HL-60 (cell line): ENCODE results near the gene LRRC32.

ENCODE experiments used
- DNase-seq, 2 experiments: peaks; one replicate each; pipeline ENCODE4 v3.0.0-alpha.2; 2010 to 2020; ENCODE audit warnings: low read depth in 1 of 2, low spot score in 1 of 2
- H3K27ac ChIP-seq: fragments of 250-450 bp; sonication (Bioruptor Pico); replicated peaks from 2 replicates; pipeline ENCODE4 v1.5.1; 2020; ENCODE audit warnings: mild to moderate bottlenecking, moderate library complexity
- H3K27me3 ChIP-seq: fragments of 250-450 bp; sonication (Bioruptor Pico); 2 replicates; pipeline ENCODE4 v1.5.1; 2021; ENCODE audit warnings: mild to moderate bottlenecking, moderate library complexity; ENCODE audit not compliant: insufficient read depth, poor library complexity, severe bottlenecking
- H3K4me3 ChIP-seq: replicated peaks from 2 replicates; pipeline ENCODE4 v1.5.1; 2011; ENCODE audit warnings: mild to moderate bottlenecking, control low read depth, low read length; ENCODE audit not compliant: insufficient read depth
- GABPA ChIP-seq: IDR thresholded peaks from 2 replicates; pipeline ENCODE4 v1.6.1; 2012; ENCODE audit warnings: low read depth
- POLR2AphosphoS5 ChIP-seq: IDR thresholded peaks from 2 replicates; pipeline ENCODE4 v1.6.1; 2012; ENCODE audit warnings: low read depth
- SPI1 ChIP-seq: IDR thresholded peaks from 2 replicates; pipeline ENCODE4 v1.6.1; 2012; ENCODE audit warnings: low read depth, mild to moderate bottlenecking, borderline replicate concordance
- TF ChIP-seq, protein P1 (sequence below): IDR thresholded peaks from one replicate; pipeline ENCODE4 v1.5.1; 2011; ENCODE audit warnings: low read length, control low read depth, inconsistent platforms; ENCODE audit not compliant: insufficient read depth
- TF ChIP-seq, protein P2 (sequence below): IDR thresholded peaks from 2 replicates; pipeline ENCODE4 v1.6.1; 2012; ENCODE audit warnings: low read depth; ENCODE audit not compliant: insufficient replicate concordance

The LRRC32 gene

DNA sequence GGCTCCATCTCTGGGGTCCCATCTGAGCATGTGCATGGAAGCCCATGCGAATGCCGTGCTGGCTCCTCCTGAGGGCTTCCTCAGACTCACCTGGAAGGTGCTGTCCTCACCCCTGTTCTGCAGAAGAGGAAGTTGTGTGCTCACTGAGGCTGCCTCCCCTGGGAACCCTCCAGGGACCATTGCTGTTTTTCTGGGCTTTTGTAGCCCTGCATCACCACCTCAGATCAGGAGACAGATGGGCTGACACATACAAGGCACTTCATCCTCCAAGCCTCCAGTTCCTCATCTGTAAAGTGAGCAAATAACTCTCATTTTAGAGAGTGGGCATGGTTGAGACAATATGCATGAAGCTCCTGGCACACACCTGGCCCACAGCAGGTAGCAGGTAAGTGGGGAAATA, 12.1 kb upstream of the LRRC32 start:
- H3K27me3 ChIP-seq: no peaks in the 10 kb centered on the region
- no peak overlapping the region for H3K27ac ChIP-seq

DNA sequence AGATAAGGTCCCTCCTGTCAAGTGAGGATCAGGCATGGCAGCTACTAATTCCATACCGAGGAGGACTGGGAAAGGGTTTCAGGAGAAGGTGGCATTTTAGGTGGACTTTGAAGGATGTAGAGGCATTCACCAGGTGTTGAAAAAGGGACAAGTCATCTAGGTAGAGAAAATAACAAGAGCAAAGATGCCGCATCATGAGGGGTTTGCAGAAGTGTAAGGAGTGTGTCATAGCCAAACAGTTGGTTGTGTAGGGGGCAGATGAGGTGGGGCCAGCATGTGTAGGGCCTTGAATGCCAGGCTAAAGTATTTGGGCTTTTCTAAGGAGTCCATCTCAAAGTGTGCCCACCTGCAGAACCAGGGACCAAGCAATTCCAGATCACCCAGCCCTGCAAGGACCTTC, 11.6 kb upstream of the LRRC32 start:
- H3K27ac ChIP-seq: no peak overlapping the region
- no peak for DNase-seq
- TF ChIP-seq SPI1: no peak
- TF ChIP-seq, protein P1, sequence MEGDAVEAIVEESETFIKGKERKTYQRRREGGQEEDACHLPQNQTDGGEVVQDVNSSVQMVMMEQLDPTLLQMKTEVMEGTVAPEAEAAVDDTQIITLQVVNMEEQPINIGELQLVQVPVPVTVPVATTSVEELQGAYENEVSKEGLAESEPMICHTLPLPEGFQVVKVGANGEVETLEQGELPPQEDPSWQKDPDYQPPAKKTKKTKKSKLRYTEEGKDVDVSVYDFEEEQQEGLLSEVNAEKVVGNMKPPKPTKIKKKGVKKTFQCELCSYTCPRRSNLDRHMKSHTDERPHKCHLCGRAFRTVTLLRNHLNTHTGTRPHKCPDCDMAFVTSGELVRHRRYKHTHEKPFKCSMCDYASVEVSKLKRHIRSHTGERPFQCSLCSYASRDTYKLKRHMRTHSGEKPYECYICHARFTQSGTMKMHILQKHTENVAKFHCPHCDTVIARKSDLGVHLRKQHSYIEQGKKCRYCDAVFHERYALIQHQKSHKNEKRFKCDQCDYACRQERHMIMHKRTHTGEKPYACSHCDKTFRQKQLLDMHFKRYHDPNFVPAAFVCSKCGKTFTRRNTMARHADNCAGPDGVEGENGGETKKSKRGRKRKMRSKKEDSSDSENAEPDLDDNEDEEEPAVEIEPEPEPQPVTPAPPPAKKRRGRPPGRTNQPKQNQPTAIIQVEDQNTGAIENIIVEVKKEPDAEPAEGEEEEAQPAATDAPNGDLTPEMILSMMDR: no peak
- no peak for TF ChIP-seq GABPA
- TF ChIP-seq, protein P2, sequence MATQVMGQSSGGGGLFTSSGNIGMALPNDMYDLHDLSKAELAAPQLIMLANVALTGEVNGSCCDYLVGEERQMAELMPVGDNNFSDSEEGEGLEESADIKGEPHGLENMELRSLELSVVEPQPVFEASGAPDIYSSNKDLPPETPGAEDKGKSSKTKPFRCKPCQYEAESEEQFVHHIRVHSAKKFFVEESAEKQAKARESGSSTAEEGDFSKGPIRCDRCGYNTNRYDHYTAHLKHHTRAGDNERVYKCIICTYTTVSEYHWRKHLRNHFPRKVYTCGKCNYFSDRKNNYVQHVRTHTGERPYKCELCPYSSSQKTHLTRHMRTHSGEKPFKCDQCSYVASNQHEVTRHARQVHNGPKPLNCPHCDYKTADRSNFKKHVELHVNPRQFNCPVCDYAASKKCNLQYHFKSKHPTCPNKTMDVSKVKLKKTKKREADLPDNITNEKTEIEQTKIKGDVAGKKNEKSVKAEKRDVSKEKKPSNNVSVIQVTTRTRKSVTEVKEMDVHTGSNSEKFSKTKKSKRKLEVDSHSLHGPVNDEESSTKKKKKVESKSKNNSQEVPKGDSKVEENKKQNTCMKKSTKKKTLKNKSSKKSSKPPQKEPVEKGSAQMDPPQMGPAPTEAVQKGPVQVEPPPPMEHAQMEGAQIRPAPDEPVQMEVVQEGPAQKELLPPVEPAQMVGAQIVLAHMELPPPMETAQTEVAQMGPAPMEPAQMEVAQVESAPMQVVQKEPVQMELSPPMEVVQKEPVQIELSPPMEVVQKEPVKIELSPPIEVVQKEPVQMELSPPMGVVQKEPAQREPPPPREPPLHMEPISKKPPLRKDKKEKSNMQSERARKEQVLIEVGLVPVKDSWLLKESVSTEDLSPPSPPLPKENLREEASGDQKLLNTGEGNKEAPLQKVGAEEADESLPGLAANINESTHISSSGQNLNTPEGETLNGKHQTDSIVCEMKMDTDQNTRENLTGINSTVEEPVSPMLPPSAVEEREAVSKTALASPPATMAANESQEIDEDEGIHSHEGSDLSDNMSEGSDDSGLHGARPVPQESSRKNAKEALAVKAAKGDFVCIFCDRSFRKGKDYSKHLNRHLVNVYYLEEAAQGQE: no peak
- no peak for TF ChIP-seq POLR2AphosphoS5
- H3K27me3 ChIP-seq: no peaks in the 10 kb centered on the region
- H3K4me3 ChIP-seq: no peak overlapping the region

More for the DNA sequence above, 12.1 kb upstream of the LRRC32 start:
- TF ChIP-seq, protein P2: no peak
- TF ChIP-seq, protein P1: no peak
- TF ChIP-seq GABPA (no peak), POLR2AphosphoS5 (no peak), SPI1 (no peak)
- no peak overlapping the region for H3K4me3 ChIP-seq
- DNase-seq: no peak

DNA sequence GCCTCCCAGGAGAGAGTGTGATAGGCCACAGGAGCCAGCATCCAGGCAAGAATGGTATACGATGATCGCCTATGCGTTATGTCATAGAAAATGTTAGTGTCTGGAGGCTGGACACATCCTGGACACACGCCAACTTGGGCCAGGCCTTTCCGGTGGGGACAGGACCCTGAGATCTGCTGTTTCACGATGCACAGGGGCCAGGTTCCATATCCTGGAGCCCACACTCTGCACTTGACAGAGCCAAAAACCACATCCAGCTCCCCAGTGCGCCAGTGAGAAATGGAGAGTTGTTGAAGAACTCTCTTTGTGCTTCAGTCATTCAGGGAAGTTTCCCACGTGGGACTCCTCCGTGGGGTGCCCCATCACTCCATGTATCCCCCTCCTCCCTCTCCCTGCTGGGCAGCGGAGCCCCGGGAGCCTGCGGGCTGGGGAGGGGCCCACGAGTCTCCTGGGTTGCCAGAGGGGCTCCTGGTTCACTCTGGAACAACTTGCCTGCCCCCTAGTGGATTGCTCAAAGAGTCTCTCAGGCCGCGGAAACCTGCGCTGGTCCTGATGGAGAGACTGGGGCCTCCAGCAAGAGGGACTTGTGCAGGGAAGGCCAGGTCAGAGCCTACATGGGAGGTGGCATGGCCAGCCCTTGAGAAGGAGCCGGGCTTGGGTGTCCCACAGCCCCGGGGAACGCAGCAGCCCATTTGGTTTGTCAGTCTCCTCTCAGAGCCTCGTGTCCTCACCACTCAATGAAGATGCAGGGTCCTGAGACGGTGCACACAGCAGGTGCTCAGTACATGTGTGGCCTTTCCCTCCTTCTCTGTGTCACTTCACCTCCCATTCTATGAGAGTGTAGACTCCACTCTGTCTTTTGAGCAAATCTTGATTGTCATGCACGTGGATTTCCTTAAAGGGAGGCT, 10.2 kb upstream of the LRRC32 start:
- no peak overlapping the region for H3K27ac ChIP-seq
- H3K27me3 ChIP-seq: peaks cover 2% of the 10 kb centered on the region
- DNase-seq: peak in 1 of 2 experiments; percentile 68
- TF ChIP-seq, protein P2: no peak
- TF ChIP-seq GABPA (no peak), SPI1 (no peak), POLR2AphosphoS5 (no peak)
- TF ChIP-seq, protein P1: peak; percentile 69
- no peak overlapping the region for H3K4me3 ChIP-seq
